ENCODE data around the gene NF1. TPM values are rescaled to one million over a fixed set of nuclear protein-coding genes. Genes with fewer than 3 reads are reported as not detected.

The NF1 gene
- total and polyA plus RNA-seq, 4 donors, result 8.4 to 116 (median 25.5) TPM

DNA sequence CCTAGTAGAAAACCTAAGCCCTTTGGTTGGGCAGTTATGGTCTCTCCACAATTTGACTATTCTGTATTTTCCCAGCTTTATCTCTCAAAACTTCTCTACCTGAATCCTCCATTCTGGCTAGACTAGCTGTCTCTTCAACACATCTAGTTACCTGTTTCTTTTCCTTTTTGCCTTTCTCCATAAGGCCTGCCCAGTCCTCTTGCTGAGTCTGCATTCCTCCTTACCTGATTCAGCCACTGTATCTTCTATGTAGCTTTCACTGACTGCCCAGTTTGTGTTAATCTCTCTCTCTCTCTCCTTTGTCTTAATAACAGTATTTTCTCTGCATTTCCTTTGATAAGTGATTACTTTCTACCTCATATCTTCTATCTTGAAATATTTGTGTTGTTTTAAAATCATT is 228.8 kb downstream of the NF1 start:
- H3K9me3 ChIP-seq (ENCODE audit: control insufficient read depth in 4 of 4, insufficient read depth in 3 of 4, low read length in 3 of 4), result no peaks in the 10 kb centered on the region
- H3K36me3 ChIP-seq (ENCODE audit: control insufficient read depth in 4 of 4, insufficient read depth in 4 of 4, low read length in 4 of 4), result peaks cover 0 to 14% (median 6%) of the 10 kb centered on the region in 4 donors
- H3K9ac ChIP-seq (ENCODE audit: insufficient read depth in 1 of 2, low read length in 2 of 2), result no peak overlapping the region
- H3K4me3 ChIP-seq, result no peak overlapping the region
- H3K27me3 ChIP-seq (ENCODE audit: control insufficient read depth in 3 of 3, insufficient read depth in 3 of 3, low read length in 2 of 3), result no peaks in the 10 kb centered on the region
- H3K4me1 ChIP-seq (ENCODE audit: control insufficient read depth in 5 of 5, insufficient read depth in 5 of 5, low read length in 5 of 5), result no peaks in the 10 kb centered on the region
- TF ChIP-seq, protein P1, sequence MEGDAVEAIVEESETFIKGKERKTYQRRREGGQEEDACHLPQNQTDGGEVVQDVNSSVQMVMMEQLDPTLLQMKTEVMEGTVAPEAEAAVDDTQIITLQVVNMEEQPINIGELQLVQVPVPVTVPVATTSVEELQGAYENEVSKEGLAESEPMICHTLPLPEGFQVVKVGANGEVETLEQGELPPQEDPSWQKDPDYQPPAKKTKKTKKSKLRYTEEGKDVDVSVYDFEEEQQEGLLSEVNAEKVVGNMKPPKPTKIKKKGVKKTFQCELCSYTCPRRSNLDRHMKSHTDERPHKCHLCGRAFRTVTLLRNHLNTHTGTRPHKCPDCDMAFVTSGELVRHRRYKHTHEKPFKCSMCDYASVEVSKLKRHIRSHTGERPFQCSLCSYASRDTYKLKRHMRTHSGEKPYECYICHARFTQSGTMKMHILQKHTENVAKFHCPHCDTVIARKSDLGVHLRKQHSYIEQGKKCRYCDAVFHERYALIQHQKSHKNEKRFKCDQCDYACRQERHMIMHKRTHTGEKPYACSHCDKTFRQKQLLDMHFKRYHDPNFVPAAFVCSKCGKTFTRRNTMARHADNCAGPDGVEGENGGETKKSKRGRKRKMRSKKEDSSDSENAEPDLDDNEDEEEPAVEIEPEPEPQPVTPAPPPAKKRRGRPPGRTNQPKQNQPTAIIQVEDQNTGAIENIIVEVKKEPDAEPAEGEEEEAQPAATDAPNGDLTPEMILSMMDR (IDR thresholded peaks at IDR 0.05; ENCODE audit: control extremely low read depth, extremely low read depth), result no peak
- ATAC-seq (ENCODE audit: insufficient read depth, low FRiP score) (no peak), DNase-seq (no peak)
- no peak overlapping the region for H3K27ac ChIP-seq (ENCODE audit: low read depth in 1 of 2, low read length in 1 of 2)

DNA sequence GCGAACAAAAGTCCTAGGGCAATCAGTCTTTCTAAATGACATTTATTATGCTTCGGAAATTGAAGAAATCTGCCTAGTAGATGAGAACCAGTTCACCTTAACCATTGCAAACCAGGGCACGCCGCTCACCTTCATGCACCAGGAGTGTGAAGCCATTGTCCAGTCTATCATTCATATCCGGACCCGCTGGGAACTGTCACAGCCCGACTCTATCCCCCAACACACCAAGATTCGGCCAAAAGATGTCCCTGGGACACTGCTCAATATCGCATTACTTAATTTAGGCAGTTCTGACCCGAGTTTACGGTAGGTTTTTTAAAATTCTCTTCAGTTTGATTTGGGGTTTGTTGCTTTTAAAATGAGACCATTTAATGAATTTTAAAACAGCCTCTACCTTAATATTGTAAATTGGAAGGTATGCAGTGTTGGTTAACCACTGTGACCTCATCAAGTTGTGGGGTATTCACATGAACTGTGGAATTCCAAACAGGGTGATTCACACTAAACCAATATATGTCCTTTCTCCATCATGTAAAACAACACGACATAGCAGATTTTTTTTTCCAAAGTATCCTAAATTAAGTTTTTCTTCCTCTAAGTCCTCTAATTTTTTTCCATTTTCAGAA is 232.9 kb downstream of the NF1 start:
- Histone ChIP-seq H3K27me3 (ENCODE audit: control insufficient read depth in 3 of 3, insufficient read depth in 3 of 3, low read length in 2 of 3) (no peaks in the 10 kb centered on the region), H3K9ac (ENCODE audit: insufficient read depth in 1 of 2, low read length in 2 of 2) (no peak overlapping the region), H3K27ac (ENCODE audit: low read depth in 1 of 2, low read length in 1 of 2) (no peak overlapping the region), H3K9me3 (ENCODE audit: control insufficient read depth in 4 of 4, insufficient read depth in 3 of 4, low read length in 3 of 4) (no peaks in the 10 kb centered on the region), H3K4me3 (no peak overlapping the region), H3K36me3 (ENCODE audit: control insufficient read depth in 4 of 4, insufficient read depth in 4 of 4, low read length in 4 of 4) (peaks cover 0 to 14% (median 7%) of the 10 kb centered on the region in 4 donors), H3K4me1 (ENCODE audit: control insufficient read depth in 5 of 5, insufficient read depth in 5 of 5, low read length in 5 of 5) (no peaks in the 10 kb centered on the region)
- ATAC-seq (ENCODE audit: insufficient read depth, low FRiP score) (no peak), DNase-seq (no peak)
- TF ChIP-seq, protein P1 (IDR thresholded peaks at IDR 0.05; ENCODE audit: control extremely low read depth, extremely low read depth), result no peak
- WGBS, 2 donors, result 95 to 98% methylated on average over 12 of the region's 12 CpGs

DNA sequence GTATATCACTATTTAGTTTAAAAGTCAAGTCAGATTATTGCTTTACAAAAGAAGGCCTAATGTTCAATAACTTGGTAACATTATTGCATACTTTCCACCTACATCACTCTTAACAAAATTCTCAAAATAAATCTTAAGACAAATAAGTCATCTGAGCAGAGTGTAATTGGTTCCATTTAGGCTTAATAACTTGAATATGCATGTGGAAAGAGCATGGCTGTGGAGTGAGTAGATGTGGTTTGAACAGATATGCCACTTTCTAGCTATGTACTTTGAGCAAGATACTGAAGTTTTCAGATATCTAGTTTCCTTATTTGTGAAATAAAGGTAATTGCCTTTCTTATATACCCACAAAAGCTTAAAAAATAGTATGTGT is 233.4 kb downstream of the NF1 start:
- Histone ChIP-seq H3K9ac (ENCODE audit: insufficient read depth in 1 of 2, low read length in 2 of 2) (no peak overlapping the region), H3K27me3 (ENCODE audit: control insufficient read depth in 3 of 3, insufficient read depth in 3 of 3, low read length in 2 of 3) (no peaks in the 10 kb centered on the region), H3K36me3 (ENCODE audit: control insufficient read depth in 4 of 4, insufficient read depth in 4 of 4, low read length in 4 of 4) (peaks cover 0 to 14% (median 7%) of the 10 kb centered on the region in 4 donors), H3K9me3 (ENCODE audit: control insufficient read depth in 4 of 4, insufficient read depth in 3 of 4, low read length in 3 of 4) (no peaks in the 10 kb centered on the region), H3K4me3 (no peak overlapping the region), H3K4me1 (ENCODE audit: control insufficient read depth in 5 of 5, insufficient read depth in 5 of 5, low read length in 5 of 5) (no peaks in the 10 kb centered on the region), H3K27ac (ENCODE audit: low read depth in 1 of 2, low read length in 1 of 2) (no peak overlapping the region)
- ATAC-seq (ENCODE audit: insufficient read depth, low FRiP score), result no peak
- DNase-seq, result no peak
- TF ChIP-seq, protein P1 (IDR thresholded peaks at IDR 0.05; ENCODE audit: control extremely low read depth, extremely low read depth), result no peak

DNA sequence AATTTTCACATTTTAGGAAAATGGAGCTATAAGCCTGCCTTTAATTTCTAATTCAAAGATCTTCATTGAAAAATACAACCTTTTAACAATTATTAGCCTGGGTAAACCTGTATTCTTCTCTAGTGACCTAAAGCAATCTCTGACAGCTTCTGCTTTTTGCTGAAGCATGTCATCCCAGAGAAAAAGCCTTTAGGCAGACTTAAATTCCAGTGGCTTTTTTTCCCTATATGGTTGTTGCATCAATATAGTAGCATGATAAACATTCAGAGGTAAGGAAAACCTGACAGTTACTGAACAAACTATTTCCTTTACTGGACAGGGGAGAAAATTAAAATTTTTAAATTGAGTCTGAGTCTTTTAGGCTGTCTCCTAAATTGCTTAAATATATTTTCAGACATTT is 234.4 kb downstream of the NF1 start:
- Histone ChIP-seq H3K9ac (ENCODE audit: insufficient read depth in 1 of 2, low read length in 2 of 2) (no peak overlapping the region), H3K9me3 (ENCODE audit: control insufficient read depth in 4 of 4, insufficient read depth in 3 of 4, low read length in 3 of 4) (no peaks in the 10 kb centered on the region), H3K36me3 (ENCODE audit: control insufficient read depth in 4 of 4, insufficient read depth in 4 of 4, low read length in 4 of 4) (peaks cover 0 to 17% (median 7%) of the 10 kb centered on the region in 4 donors), H3K27me3 (ENCODE audit: control insufficient read depth in 3 of 3, insufficient read depth in 3 of 3, low read length in 2 of 3) (no peaks in the 10 kb centered on the region), H3K4me3 (no peak overlapping the region), H3K4me1 (ENCODE audit: control insufficient read depth in 5 of 5, insufficient read depth in 5 of 5, low read length in 5 of 5) (no peaks in the 10 kb centered on the region), H3K27ac (ENCODE audit: low read depth in 1 of 2, low read length in 1 of 2) (no peak overlapping the region)
- no peak for ATAC-seq (ENCODE audit: insufficient read depth, low FRiP score)
- no peak for DNase-seq
- TF ChIP-seq, protein P1 (IDR thresholded peaks at IDR 0.05; ENCODE audit: control extremely low read depth, extremely low read depth), result no peak

All from lung (tissue), 12 donors.